Neural cell (in vitro differentiated cells): ENCODE data around the gene STON2. TPM values are rescaled to one million over a fixed set of nuclear protein-coding genes. Genes with fewer than 3 reads are reported as not detected.
"Not testable (repeated sequence)": the region's sequence is repeated elsewhere in the genome, so short reads cannot be mapped to it uniquely, and the experiment has no call there.

ENCODE experiments used
- H2AFZ ChIP-seq: fragments of 200-600, 300-800 bp; sonication (generic), shearing (Covaris generic); 2 replicates; pipeline ENCODE4 v1.6.0; 2014; ENCODE audit warnings: low read depth, mild to moderate bottlenecking, antibody characterized with exemption, low read length, moderate library complexity
- H3F3A ChIP-seq: fragments of 200-600 bp; shearing (Covaris generic); 2 replicates; pipeline ENCODE4 v1.6.1; 2016; ENCODE audit warnings: mild to moderate bottlenecking, moderate library complexity, mixed read lengths, antibody characterized with exemption, low read length; ENCODE audit not compliant: insufficient read depth, poor library complexity, severe bottlenecking
- H3K27ac ChIP-seq: fragments of 200-600, 300-800 bp; sonication (generic), shearing (Covaris generic); 2 replicates; pipeline ENCODE4 v1.5.1; 2014; ENCODE audit warnings: mild to moderate bottlenecking, low read length, moderate library complexity
- H3K27me3 ChIP-seq: fragments of 300-800, 200-600 bp; sonication (generic), shearing (Covaris generic); 2 replicates; pipeline ENCODE4 v1.6.0; 2014; ENCODE audit warnings: mild to moderate bottlenecking, low read depth, low read length, moderate library complexity; ENCODE audit not compliant: insufficient read depth
- H3K36me3 ChIP-seq: fragments of 300-800, 200-600 bp; sonication (generic), shearing (Covaris generic); 2 replicates; pipeline ENCODE4 v1.5.1; 2014; ENCODE audit warnings: mild to moderate bottlenecking, antibody characterized with exemption, low read length, moderate library complexity; ENCODE audit not compliant: insufficient read depth
- H3K4me2 ChIP-seq: fragments of 300-800, 200-600 bp; sonication (generic), shearing (Covaris generic); 2 replicates; pipeline ENCODE4 v1.6.0; 2014; ENCODE audit warnings: mild to moderate bottlenecking, low read length
- H3K4me3 ChIP-seq: fragments of 300-800, 200-600 bp; sonication (generic), shearing (Covaris generic); 2 replicates; pipeline ENCODE4 v1.5.1; 2014; ENCODE audit warnings: mild to moderate bottlenecking, low read length, moderate library complexity
- H3K79me2 ChIP-seq: fragments of 200-600 bp; shearing (Covaris generic); replicated peaks from 2 replicates; pipeline ENCODE4 v1.6.0; 2014; ENCODE audit warnings: mild to moderate bottlenecking, low read length, moderate library complexity; ENCODE audit not compliant: insufficient read depth
- H3K9ac ChIP-seq: fragments of 300-800, 200-600 bp; sonication (generic), shearing (Covaris generic); 2 replicates; pipeline ENCODE4 v1.6.1; 2016; ENCODE audit warnings: mild to moderate bottlenecking, low read length, mixed read lengths
- H3K9me2 ChIP-seq: fragments of 200-600 bp; shearing (Covaris generic); 2 replicates; pipeline ENCODE4 v1.6.1; 2016; ENCODE audit warnings: mild to moderate bottlenecking, low read length, mixed read lengths; ENCODE audit not compliant: insufficient read depth
- H3K9me3 ChIP-seq: fragments of 200-600, 300-800 bp; sonication (generic), shearing (Covaris generic); 2 replicates; pipeline ENCODE4 v1.6.1; 2016; ENCODE audit warnings: mild to moderate bottlenecking, mixed run types, low read length, moderate library complexity, mixed read lengths
- H4K20me1 ChIP-seq: fragments of 200-600 bp; shearing (Covaris generic); 2 replicates; pipeline ENCODE4 v1.6.1; 2016; ENCODE audit warnings: mild to moderate bottlenecking, mixed run types; ENCODE audit not compliant: insufficient read depth
- EP300 ChIP-seq: fragments of 450-650 bp; conservative IDR thresholded peaks from 2 replicates; pipeline ENCODE4 v1.6.1; 2014; ENCODE audit warnings: antibody characterized with exemption, mild to moderate bottlenecking, moderate library complexity; ENCODE audit not compliant: poor library complexity, severe bottlenecking
- EZH2 ChIP-seq: fragments of 200-600, 300-800 bp; shearing (Covaris generic), sonication (generic); IDR thresholded peaks from 2 replicates; pipeline ENCODE4 v1.6.1; 2014; ENCODE audit warnings: antibody characterized with exemption, low read length, borderline replicate concordance, mild to moderate bottlenecking; ENCODE audit not compliant: insufficient read depth, poor library complexity, severe bottlenecking
- MXI1 ChIP-seq: fragments of 450-650 bp; conservative IDR thresholded peaks from 2 replicates; pipeline ENCODE4 v1.6.1; 2014; ENCODE audit warnings: antibody characterized with exemption, mild to moderate bottlenecking; ENCODE audit not compliant: poor library complexity, severe bottlenecking
- POLR2AphosphoS5 ChIP-seq: IDR thresholded peaks from 2 replicates; pipeline ENCODE4 v1.6.1; 2012
- RAD21 ChIP-seq: fragments of 450-650 bp; conservative IDR thresholded peaks from 2 replicates; pipeline ENCODE4 v1.6.1; 2014; ENCODE audit warnings: antibody characterized with exemption, mild to moderate bottlenecking, moderate library complexity
- SMC3 ChIP-seq: fragments of 450-650 bp; conservative IDR thresholded peaks from 2 replicates; pipeline ENCODE4 v1.6.1; 2014; ENCODE audit warnings: antibody characterized with exemption, mild to moderate bottlenecking, moderate library complexity; ENCODE audit not compliant: poor library complexity
- TAF1 ChIP-seq: IDR thresholded peaks from 2 replicates; pipeline ENCODE4 v1.6.1; 2012; ENCODE audit warnings: low read depth
- polyA plus RNA-seq: library from polyadenylated mRNA; depleted of rRNA; stranded (reverse); fragments of >200 nt; gene quantifications from 2 replicates; pipeline ENCODE4 v1.2.3, GENCODE V29; 2014
- TF ChIP-seq, protein P1 (sequence below): fragments of 450-650 bp; IDR thresholded peaks from 2 replicates; pipeline ENCODE4 v1.5.1; 2014; ENCODE audit warnings: antibody characterized with exemption, mild to moderate bottlenecking, moderate library complexity; ENCODE audit not compliant: poor library complexity, severe bottlenecking
- TF ChIP-seq, protein P2 (sequence below): IDR thresholded peaks from 2 replicates; pipeline ENCODE4 v1.6.1; 2012; ENCODE audit warnings: borderline replicate concordance

STON2 gene
- polyA plus RNA-seq, 1 donor from 2014 or later = 11.3 TPM

GRCh38 chr14:81231540-81231939 is 168.6 kb downstream of the STON2 start:
- H4K20me1 ChIP-seq = no peaks in the 10 kb centered on the region
- no peaks in the 10 kb centered on the region for H3K9me3 ChIP-seq
- H3K9me2 ChIP-seq = no peaks in the 10 kb centered on the region
- H3K79me2 ChIP-seq = no peaks in the 10 kb centered on the region
- H3K9ac ChIP-seq = no peak overlapping the region
- no peaks in the 10 kb centered on the region for H3K36me3 ChIP-seq
- TF ChIP-seq, protein P1, sequence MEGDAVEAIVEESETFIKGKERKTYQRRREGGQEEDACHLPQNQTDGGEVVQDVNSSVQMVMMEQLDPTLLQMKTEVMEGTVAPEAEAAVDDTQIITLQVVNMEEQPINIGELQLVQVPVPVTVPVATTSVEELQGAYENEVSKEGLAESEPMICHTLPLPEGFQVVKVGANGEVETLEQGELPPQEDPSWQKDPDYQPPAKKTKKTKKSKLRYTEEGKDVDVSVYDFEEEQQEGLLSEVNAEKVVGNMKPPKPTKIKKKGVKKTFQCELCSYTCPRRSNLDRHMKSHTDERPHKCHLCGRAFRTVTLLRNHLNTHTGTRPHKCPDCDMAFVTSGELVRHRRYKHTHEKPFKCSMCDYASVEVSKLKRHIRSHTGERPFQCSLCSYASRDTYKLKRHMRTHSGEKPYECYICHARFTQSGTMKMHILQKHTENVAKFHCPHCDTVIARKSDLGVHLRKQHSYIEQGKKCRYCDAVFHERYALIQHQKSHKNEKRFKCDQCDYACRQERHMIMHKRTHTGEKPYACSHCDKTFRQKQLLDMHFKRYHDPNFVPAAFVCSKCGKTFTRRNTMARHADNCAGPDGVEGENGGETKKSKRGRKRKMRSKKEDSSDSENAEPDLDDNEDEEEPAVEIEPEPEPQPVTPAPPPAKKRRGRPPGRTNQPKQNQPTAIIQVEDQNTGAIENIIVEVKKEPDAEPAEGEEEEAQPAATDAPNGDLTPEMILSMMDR = no peak
- no peak for TF ChIP-seq POLR2AphosphoS5
- TF ChIP-seq, protein P2, sequence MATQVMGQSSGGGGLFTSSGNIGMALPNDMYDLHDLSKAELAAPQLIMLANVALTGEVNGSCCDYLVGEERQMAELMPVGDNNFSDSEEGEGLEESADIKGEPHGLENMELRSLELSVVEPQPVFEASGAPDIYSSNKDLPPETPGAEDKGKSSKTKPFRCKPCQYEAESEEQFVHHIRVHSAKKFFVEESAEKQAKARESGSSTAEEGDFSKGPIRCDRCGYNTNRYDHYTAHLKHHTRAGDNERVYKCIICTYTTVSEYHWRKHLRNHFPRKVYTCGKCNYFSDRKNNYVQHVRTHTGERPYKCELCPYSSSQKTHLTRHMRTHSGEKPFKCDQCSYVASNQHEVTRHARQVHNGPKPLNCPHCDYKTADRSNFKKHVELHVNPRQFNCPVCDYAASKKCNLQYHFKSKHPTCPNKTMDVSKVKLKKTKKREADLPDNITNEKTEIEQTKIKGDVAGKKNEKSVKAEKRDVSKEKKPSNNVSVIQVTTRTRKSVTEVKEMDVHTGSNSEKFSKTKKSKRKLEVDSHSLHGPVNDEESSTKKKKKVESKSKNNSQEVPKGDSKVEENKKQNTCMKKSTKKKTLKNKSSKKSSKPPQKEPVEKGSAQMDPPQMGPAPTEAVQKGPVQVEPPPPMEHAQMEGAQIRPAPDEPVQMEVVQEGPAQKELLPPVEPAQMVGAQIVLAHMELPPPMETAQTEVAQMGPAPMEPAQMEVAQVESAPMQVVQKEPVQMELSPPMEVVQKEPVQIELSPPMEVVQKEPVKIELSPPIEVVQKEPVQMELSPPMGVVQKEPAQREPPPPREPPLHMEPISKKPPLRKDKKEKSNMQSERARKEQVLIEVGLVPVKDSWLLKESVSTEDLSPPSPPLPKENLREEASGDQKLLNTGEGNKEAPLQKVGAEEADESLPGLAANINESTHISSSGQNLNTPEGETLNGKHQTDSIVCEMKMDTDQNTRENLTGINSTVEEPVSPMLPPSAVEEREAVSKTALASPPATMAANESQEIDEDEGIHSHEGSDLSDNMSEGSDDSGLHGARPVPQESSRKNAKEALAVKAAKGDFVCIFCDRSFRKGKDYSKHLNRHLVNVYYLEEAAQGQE = no peak
- TF ChIP-seq EZH2 = no peak
- TF ChIP-seq SMC3 = no peak
- no peak for TF ChIP-seq TAF1
- no peak for TF ChIP-seq EP300
- no peak overlapping the region for H3K27ac ChIP-seq
- no peak overlapping the region for H3K4me3 ChIP-seq
- no peak overlapping the region for H2AFZ ChIP-seq
- no peaks in the 10 kb centered on the region for H3K27me3 ChIP-seq
- no peaks in the 10 kb centered on the region for H3F3A ChIP-seq
- H3K4me2 ChIP-seq = no peak overlapping the region

DNA sequence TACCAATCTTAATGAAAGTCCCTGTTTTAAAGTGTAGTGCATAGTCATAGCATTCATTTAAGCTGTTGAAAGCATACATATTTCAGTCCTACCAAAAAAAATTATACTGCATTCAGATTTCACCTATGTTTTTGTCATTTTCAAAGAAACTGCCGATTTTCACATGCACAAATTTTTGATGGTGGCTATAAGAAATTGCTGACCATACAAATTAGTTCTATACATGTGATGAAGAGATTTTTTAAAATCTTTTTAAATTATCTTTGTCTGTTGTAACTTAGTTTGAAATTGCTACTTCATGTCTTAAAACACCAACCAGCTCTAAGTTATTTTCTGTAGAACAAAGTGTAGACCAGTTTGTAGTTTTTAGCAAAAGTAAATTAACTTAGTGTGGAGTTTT is 175.9 kb downstream of the STON2 start:
- TF ChIP-seq MXI1 = no peak
- no peak for TF ChIP-seq EP300
- no peak for TF ChIP-seq POLR2AphosphoS5
- no peak for TF ChIP-seq SMC3
- TF ChIP-seq, protein P2 = no peak
- no peak for TF ChIP-seq RAD21
- TF ChIP-seq TAF1 = no peak
- no peak for TF ChIP-seq EZH2
- TF ChIP-seq, protein P1 = no peak
- no peak overlapping the region for H3K27ac ChIP-seq

GRCh38 chr14:81223788-81224187 is 176.3 kb downstream of the STON2 start:
- H3K79me2 ChIP-seq, H3K9ac ChIP-seq, H3K27ac ChIP-seq, H2AFZ ChIP-seq, H3F3A ChIP-seq, H3K27me3 ChIP-seq, H3K9me2 ChIP-seq, H3K4me2 ChIP-seq, H3K36me3 ChIP-seq, H3K9me3 ChIP-seq, H3K4me3 ChIP-seq, H4K20me1 ChIP-seq: not testable (repeated sequence)

More for the DNA sequence above, 175.9 kb downstream of the STON2 start:
- Histone ChIP-seq H3K4me3 (no peak overlapping the region), H3K4me2 (no peak overlapping the region), H3K9ac (no peak overlapping the region), H2AFZ (no peak overlapping the region), H3K9me3 (no peaks in the 10 kb centered on the region), H3F3A (peaks cover 5% of the 10 kb centered on the region), H3K9me2 (no peaks in the 10 kb centered on the region), H3K36me3 (no peaks in the 10 kb centered on the region), H3K27me3 (no peaks in the 10 kb centered on the region), H4K20me1 (no peaks in the 10 kb centered on the region), H3K79me2 (no peaks in the 10 kb centered on the region)
